Measurements from ENCODE around the gene SLC39A1. TPM values are rescaled to one million over a fixed set of nuclear protein-coding genes. Genes with fewer than 3 reads are reported as not detected.

SLC39A1 gene
- total RNA-seq, 4 donors from 2014 or later = 19.9 to 80.0 (median 47.1) TPM

GRCh38 chr1:153934746-153935145 lies 28.6 kb downstream of the SLC39A1 start:
- 80 to 95% methylated on average over 1 to 9 of the region's 9 CpGs for WGBS, 2 donors (ENCODE audit: low coverage in 1 of 2)
- H3K4me1 ChIP-seq = no peaks in the 10 kb centered on the region
- intact Hi-C loops (cut with DNase I; ENCODE audit: low total_unique reads) (no loop called here), in situ Hi-C loops (cut with MboI; ENCODE audit: low pct_ligation_motif_present in 1 of 4, low pct_unique_long_range_greater_than_20kb in 1 of 4, low sequenced_read_pairs in 3 of 4) (loop anchor here in 2 of 4 donors (25.0 kb wide), 1 partner anchor 122 kb away; no protein-coding TSS in a partner anchor)
- no peak overlapping the region for H3K27ac ChIP-seq
- H3K4me3 ChIP-seq = no peak overlapping the region
- peaks cover 0 to 33% (median 14%) of the 10 kb centered on the region in 4 donors for H3K36me3 ChIP-seq
- no peaks in the 10 kb centered on the region for H3K27me3 ChIP-seq
- no peaks in the 10 kb centered on the region for H3K9me3 ChIP-seq
- no peak for TF ChIP-seq POLR2A (IDR thresholded peaks at IDR 0.05)
- TF ChIP-seq EP300 (IDR thresholded peaks at IDR 0.05; ENCODE audit: low read depth) = no peak
- no peak for TF ChIP-seq CTCF (IDR thresholded peaks at IDR 0.05)
- no peak for TF ChIP-seq POLR2AphosphoS5 (IDR thresholded peaks at IDR 0.05)
- no peak for DNase-seq

GRCh38 chr1:153933955-153934354 lies 29.4 kb downstream of the SLC39A1 start:
- no peaks in the 10 kb centered on the region for H3K27me3 ChIP-seq
- no peak for DNase-seq
- no peaks in the 10 kb centered on the region for H3K4me1 ChIP-seq
- 96 to 100% methylated on average over 4 to 11 of the region's 11 CpGs for WGBS, 2 donors (ENCODE audit: low coverage in 1 of 2)
- no peak overlapping the region for H3K27ac ChIP-seq
- intact Hi-C loops (cut with DNase I; ENCODE audit: low total_unique reads) (no loop called here), in situ Hi-C loops (cut with MboI; ENCODE audit: low pct_ligation_motif_present in 1 of 4, low pct_unique_long_range_greater_than_20kb in 1 of 4, low sequenced_read_pairs in 3 of 4) (loop anchor here in 2 of 4 donors (25.0 kb wide), 1 partner anchor 122 kb away; no protein-coding TSS in a partner anchor)
- no peaks in the 10 kb centered on the region for H3K9me3 ChIP-seq
- peaks cover 0 to 33% (median 14%) of the 10 kb centered on the region in 4 donors for H3K36me3 ChIP-seq
- no peak overlapping the region for H3K4me3 ChIP-seq
- TF ChIP-seq CTCF (IDR thresholded peaks at IDR 0.05) (no peak), POLR2A (IDR thresholded peaks at IDR 0.05) (no peak), EP300 (IDR thresholded peaks at IDR 0.05; ENCODE audit: low read depth) (no peak), POLR2AphosphoS5 (IDR thresholded peaks at IDR 0.05) (no peak)

- no peak for DNase-seq
- WGBS, 2 donors (ENCODE audit: low coverage in 1 of 2) = 96 to 100% methylated on average over 3 to 14 of the region's 14 CpGs
- in situ Hi-C loops (cut with MboI; ENCODE audit: low pct_ligation_motif_present in 1 of 4, low pct_unique_long_range_greater_than_20kb in 1 of 4, low sequenced_read_pairs in 3 of 4) = loop anchor here in 2 of 4 donors (25.0 kb wide), 1 partner anchor 121 kb away; no protein-coding TSS in a partner anchor
- intact Hi-C loops (cut with DNase I; ENCODE audit: low total_unique reads) = no loop called here
- H3K9me3 ChIP-seq = no peaks in the 10 kb centered on the region
- peaks cover 0 to 33% (median 14%) of the 10 kb centered on the region in 4 donors for H3K36me3 ChIP-seq
- H3K27ac ChIP-seq = no peak overlapping the region
- no peak overlapping the region for H3K4me3 ChIP-seq
- H3K27me3 ChIP-seq = no peaks in the 10 kb centered on the region
- H3K4me1 ChIP-seq = peaks cover 0 to 2% (median 0%) of the 10 kb centered on the region in 4 donors
- TF ChIP-seq EP300 (IDR thresholded peaks at IDR 0.05; ENCODE audit: low read depth) (no peak), POLR2A (IDR thresholded peaks at IDR 0.05) (no peak), POLR2AphosphoS5 (IDR thresholded peaks at IDR 0.05) (no peak), CTCF (IDR thresholded peaks at IDR 0.05) (no peak)
Observed at GRCh38 chr1:153933430-153933829, 29.9 kb downstream of the SLC39A1 start.

GRCh38 chr1:153932156-153933131 lies 30.9 kb downstream of the SLC39A1 start:
- Histone ChIP-seq H3K4me3 (no peak overlapping the region), H3K27ac (no peak overlapping the region), H3K9me3 (no peaks in the 10 kb centered on the region), H3K36me3 (peaks cover 0 to 33% (median 13%) of the 10 kb centered on the region in 4 donors), H3K27me3 (no peaks in the 10 kb centered on the region), H3K4me1 (peaks cover 0 to 6% (median 0%) of the 10 kb centered on the region in 4 donors)
- 92% methylated on average over 18 of the region's 18 CpGs; no CpG with 5 or more reads in 1 of the 2 donors for WGBS, 2 donors (ENCODE audit: low coverage in 1 of 2)
- DNase-seq = no peak
- in situ Hi-C loops (cut with MboI; ENCODE audit: low pct_ligation_motif_present in 1 of 4, low pct_unique_long_range_greater_than_20kb in 1 of 4, low sequenced_read_pairs in 3 of 4) = loop anchor here in 2 of 4 donors (25.0 kb wide), 1 partner anchor 120 kb away; no protein-coding TSS in a partner anchor
- no peak for TF ChIP-seq POLR2A (IDR thresholded peaks at IDR 0.05)
- intact Hi-C loops (cut with DNase I; ENCODE audit: low total_unique reads) = no loop called here

Measured in transverse colon (tissue), 4 donors.